ENCODE results near the gene DENND4A.

The DENND4A gene

GRCh38 chr15:65789759-65790425 lies 2.2 kb downstream of the DENND4A start:
- peaks cover 9% of the 10 kb centered on the region for H4K20me1 ChIP-seq (ENCODE audit: low read depth, low read length)
- peak overlapping the region; percentile 89 for H3K9ac ChIP-seq (ENCODE audit: low read length)
- H3K4me2 ChIP-seq (ENCODE audit: low read depth, low read length, poor library complexity, severe bottlenecking), result peak overlapping the region; percentile 99
- peaks cover 81% of the 10 kb centered on the region for H3K79me2 ChIP-seq (ENCODE audit: insufficient read depth, low read length)
- H2AFZ ChIP-seq (ENCODE audit: low read depth, low read length, severe bottlenecking), result no peak overlapping the region
- TF ChIP-seq CTCF (IDR thresholded peaks at IDR 0.05; ENCODE audit: insufficient read depth, low read length, poor library complexity, severe bottlenecking), result no peak
- no peak for TF ChIP-seq EZH2phosphoT487 (conservative IDR thresholded peaks at IDR 0.05; ENCODE audit: low read length)
- H3F3A ChIP-seq (ENCODE audit: insufficient read depth), result peaks cover 62% of the 10 kb centered on the region
- no peaks in the 10 kb centered on the region for H3K27me3 ChIP-seq (ENCODE audit: low read length)
- H3K9me2 ChIP-seq (replicated peaks; ENCODE audit: insufficient read depth, low read length), result no peaks in the 10 kb centered on the region
- no peaks in the 10 kb centered on the region for H3K9me3 ChIP-seq (ENCODE audit: insufficient read depth, low read length)
- H3K36me3 ChIP-seq (ENCODE audit: low read length), result peaks cover 9% of the 10 kb centered on the region; the same call in 1 of the 2 replicates
- H3K27ac ChIP-seq (ENCODE audit: low read depth, low read length), result peak overlapping the region; percentile 92
- peak overlapping the region; percentile 89 for H3K4me3 ChIP-seq (ENCODE audit: insufficient read depth, low read length, poor library complexity, severe bottlenecking)

GRCh38 chr15:65789105-65789504 lies 3.0 kb downstream of the DENND4A start:
- TF ChIP-seq CTCF (IDR thresholded peaks at IDR 0.05; ENCODE audit: insufficient read depth, low read length, poor library complexity, severe bottlenecking) (no peak), EZH2phosphoT487 (conservative IDR thresholded peaks at IDR 0.05; ENCODE audit: low read length) (no peak)
- Histone ChIP-seq H3K27ac (ENCODE audit: low read depth, low read length) (peak overlapping the region; percentile 92), H3F3A (ENCODE audit: insufficient read depth) (peaks cover 62% of the 10 kb centered on the region), H3K27me3 (ENCODE audit: low read length) (no peaks in the 10 kb centered on the region), H3K4me3 (ENCODE audit: insufficient read depth, low read length, poor library complexity, severe bottlenecking) (peak overlapping the region; percentile 89), H3K79me2 (ENCODE audit: insufficient read depth, low read length) (peaks cover 88% of the 10 kb centered on the region), H2AFZ (ENCODE audit: low read depth, low read length, severe bottlenecking) (no peak overlapping the region), H3K36me3 (ENCODE audit: low read length) (peaks cover 17% of the 10 kb centered on the region; the same call in 1 of the 2 replicates), H3K9me2 (replicated peaks; ENCODE audit: insufficient read depth, low read length) (no peaks in the 10 kb centered on the region), H3K9ac (ENCODE audit: low read length) (peak overlapping the region; percentile 89), H3K9me3 (ENCODE audit: insufficient read depth, low read length) (no peaks in the 10 kb centered on the region), H4K20me1 (ENCODE audit: low read depth, low read length) (peaks cover 9% of the 10 kb centered on the region), H3K4me2 (ENCODE audit: low read depth, low read length, poor library complexity, severe bottlenecking) (peak overlapping the region; percentile 99)

- H3K36me3 ChIP-seq (ENCODE audit: low read length), result peaks cover 29% of the 10 kb centered on the region; the same call in 1 of the 2 replicates
- no peak overlapping the region for H2AFZ ChIP-seq (ENCODE audit: low read depth, low read length, severe bottlenecking)
- no peaks in the 10 kb centered on the region for H3K9me2 ChIP-seq (replicated peaks; ENCODE audit: insufficient read depth, low read length)
- peaks cover 75% of the 10 kb centered on the region for H3F3A ChIP-seq (ENCODE audit: insufficient read depth)
- H3K27ac ChIP-seq (ENCODE audit: low read depth, low read length), result peak overlapping the region; percentile 92
- peak overlapping the region; percentile 99 for H3K4me2 ChIP-seq (ENCODE audit: low read depth, low read length, poor library complexity, severe bottlenecking)
- no peaks in the 10 kb centered on the region for H3K9me3 ChIP-seq (ENCODE audit: insufficient read depth, low read length)
- H3K9ac ChIP-seq (ENCODE audit: low read length), result peak overlapping the region; percentile 42
- TF ChIP-seq CTCF (IDR thresholded peaks at IDR 0.05; ENCODE audit: insufficient read depth, low read length, poor library complexity, severe bottlenecking) (no peak), EZH2phosphoT487 (conservative IDR thresholded peaks at IDR 0.05; ENCODE audit: low read length) (no peak)
- peaks cover 95% of the 10 kb centered on the region for H3K79me2 ChIP-seq (ENCODE audit: insufficient read depth, low read length)
- peak overlapping the region; percentile 40 for H3K4me3 ChIP-seq (ENCODE audit: insufficient read depth, low read length, poor library complexity, severe bottlenecking)
- peaks cover 14% of the 10 kb centered on the region for H4K20me1 ChIP-seq (ENCODE audit: low read depth, low read length)
- no peaks in the 10 kb centered on the region for H3K27me3 ChIP-seq (ENCODE audit: low read length)
Measured at GRCh38 chr15:65787260-65787659, 4.8 kb downstream of the DENND4A start.
